MM.1S (cell line): ENCODE measurements around the gene FZD7.

Experiments used
- CTCF ChIP-seq: fragments of 300-600 bp; sonication (generic); IDR thresholded peaks from 2 replicates; pipeline ENCODE4 v1.5.1; 2016; ENCODE audit warnings: antibody characterized with exemption, low read length, mixed read lengths
- EZH2 ChIP-seq: fragments of 300-600 bp; sonication (generic); optimal IDR thresholded peaks from 2 replicates; pipeline ENCODE3; 2017; ENCODE audit warnings: low read depth, mild to moderate bottlenecking, antibody characterized with exemption, low read length, mixed read lengths

DNA sequence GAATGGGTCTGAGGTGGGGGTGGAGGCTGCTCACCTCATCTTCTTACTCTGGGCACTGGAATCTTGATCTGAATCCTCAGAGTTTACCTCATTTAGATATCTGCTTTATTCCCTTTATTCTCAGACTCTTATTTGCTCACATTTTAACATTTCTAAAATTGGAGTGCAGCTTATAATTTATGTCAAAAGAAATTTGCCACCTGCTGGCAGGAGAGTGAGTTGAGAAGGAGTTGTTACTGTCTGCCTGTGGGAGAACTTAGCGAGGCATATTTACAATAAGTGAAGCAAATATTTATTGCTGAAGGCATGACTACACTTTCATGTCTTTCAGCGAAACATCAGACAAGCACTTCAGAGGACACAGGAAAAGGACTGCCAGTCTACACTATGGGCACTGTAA lies 23.0 kb downstream of the FZD7 start:
- TF ChIP-seq CTCF (peak; percentile 31; the same call in 1 of the 2 replicates), EZH2 (no peak)
